ENCODE results near the gene SPRR1B.
"Not testable (repeated sequence)": the region's sequence is repeated elsewhere in the genome, so short reads cannot be mapped to it uniquely, and the experiment has no call there.

Gene SPRR1B

DNA sequence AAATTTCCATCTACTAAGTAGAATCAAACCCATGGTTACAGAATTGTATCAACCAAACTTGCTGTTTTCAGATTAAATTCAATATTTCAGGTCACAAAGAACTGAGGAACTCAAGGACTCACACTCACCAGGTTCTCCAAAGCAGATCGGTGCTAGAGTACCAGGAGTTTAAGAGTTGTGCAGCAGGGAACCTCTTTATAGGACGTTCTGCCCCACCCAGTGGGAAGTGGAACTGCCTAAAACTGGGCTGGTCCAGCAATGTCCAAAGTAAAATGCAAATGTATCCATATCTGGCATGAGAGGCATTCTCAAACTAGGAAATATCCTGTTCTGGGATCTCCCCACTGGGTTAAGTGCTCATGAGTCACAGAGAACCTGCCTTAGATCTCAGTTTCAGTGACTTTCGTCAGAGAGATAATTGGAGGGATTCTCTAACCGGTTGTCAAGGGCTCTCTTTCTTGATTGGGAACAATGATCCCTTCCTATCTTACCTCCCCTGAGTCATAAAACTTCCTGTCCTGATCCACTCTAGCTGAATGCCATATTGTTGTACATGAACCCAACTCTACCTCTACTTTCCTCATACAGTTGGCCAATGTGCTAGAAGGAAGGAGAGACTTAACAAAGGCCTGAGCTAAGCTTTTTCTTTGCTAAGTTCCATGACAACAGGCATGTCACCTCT, 10.1 kb downstream of the SPRR1B start, which contains the start of gene SPRR2D:
Gene SPRR2D (minus strand): TSS at position 171 of the 682 bp plus-strand sequence. CDS start 774 bp downstream, outside the sequence.
- no peak for DNase-seq

DNA sequence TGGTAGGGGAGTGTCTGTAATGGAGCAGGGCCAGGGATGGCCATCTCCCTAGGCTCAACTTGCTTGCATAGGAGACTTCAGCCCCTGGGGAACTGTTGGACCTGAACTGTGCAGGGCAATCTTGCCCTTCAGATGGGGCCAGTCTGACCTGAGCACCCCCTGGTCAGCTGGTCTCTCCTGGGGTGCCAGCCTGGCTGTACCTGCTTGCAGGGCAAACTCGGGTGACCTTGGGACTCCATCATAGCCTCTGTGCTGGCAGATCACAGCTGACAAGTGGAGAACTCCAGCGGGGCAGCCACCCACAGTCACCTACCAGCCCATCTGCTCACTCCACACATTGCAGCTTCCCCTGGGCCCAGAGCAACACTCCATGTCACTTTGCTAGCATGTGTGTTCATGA, 18.2 kb downstream of the SPRR1B start:
- DNase-seq: no peak

DNA sequence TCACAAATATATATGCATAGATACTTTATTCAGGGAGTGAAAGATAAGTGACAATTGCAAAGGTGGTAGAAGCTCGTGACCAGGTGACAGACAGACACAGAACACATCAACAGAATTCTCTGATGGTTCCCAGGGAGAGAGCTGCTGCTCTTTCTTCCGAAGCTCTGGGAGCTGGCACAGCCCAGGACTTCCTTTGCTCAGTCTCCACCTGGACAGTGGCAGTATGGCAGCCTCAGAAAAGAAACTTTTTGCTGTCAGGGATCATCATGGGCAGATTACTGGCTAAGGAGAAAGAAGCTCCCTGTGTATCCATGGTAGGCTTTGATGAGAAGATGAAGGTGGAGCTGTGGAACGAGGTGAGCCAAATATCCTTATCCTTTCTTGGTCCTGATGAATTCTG, 25.1 kb downstream of the SPRR1B start:
- not testable (repeated sequence) for DNase-seq

DNA sequence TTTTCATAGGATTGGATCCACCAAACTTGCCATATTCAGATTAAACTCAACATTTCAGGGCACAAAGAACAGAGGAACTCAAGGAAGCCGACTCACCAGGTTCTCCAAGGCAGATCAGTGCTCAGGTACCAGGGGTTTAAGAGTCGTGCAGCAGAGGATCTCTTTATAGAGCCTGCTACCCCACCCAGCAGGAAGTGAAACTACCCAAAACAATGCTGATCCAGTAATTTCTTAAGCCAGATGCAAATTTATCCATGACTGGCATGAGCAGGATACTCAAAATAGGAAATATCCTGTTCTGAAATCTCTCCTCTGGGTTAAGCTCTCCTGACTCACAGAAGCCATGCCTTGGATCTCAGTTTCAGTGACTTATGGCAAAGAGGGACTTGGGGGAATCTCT, 26.4 kb downstream of the SPRR1B start, which contains the start of gene SPRR2A:
Gene SPRR2A (minus strand): TSS at position 138 of the 400 bp plus-strand sequence. CDS start 777 bp downstream, outside the sequence.
- DNase-seq: no peak

DNA sequence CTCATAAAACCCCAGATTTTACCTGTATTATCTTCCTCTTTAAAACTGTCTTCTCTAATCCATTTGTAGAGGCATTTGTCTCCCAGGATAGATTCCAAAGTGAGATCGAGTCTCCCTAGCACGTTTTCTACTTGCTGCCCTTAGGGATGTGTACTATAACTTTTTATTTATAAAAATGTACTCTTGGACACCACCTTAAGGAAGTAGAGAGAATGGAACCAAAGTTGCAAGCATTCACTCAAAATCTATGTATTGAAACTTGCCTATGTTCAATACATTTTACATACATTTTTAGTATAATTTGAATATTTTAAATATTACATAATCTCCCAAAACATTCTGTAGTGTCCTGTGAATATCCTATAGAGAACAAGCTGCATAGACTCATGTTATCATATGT, 27.2 kb downstream of the SPRR1B start:
- DNase-seq: no peak

DNA sequence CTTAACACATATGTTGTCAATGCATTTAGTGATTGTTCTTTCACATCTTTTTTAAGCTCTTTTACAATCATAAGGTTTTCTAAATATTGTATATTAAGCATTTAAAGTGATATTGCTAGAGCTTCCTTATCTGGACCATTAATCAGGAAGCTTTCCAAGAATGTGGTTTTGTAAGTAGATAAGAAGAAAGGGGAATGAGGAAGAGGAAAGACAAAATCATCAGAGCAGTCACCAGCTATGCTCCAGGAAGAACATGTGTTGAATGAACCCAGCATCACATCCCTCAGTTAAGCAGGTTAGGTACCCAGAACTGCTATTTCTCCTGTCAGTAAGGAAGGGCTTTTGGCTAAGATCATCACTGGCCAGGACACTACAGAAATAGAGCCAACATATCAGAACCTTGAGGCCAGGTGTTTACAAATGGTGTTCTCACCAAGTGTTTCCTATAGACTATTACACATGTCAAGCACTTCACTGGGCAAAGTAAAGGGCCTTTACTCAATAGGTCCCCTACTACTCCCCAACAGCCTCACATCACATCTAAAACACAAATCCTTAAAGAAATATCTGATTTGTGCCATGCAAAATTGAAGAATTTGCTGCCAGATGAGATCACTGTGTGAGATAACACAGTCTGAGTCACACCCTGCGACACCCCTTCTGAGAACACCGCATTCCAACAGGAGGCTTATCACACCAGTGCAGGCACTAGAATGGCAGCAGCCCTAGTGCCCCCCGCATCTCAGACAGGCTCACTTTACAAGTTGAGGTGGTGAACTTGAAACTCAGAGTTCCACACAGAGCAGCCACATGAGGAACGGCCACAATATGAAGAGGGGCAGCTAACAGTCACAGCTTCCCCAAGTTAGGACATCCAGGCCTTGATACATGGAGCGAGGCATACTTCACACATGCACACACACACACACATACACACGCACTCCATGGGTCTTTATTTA, 28.1 kb downstream of the SPRR1B start:
- no peak for DNase-seq

DNA sequence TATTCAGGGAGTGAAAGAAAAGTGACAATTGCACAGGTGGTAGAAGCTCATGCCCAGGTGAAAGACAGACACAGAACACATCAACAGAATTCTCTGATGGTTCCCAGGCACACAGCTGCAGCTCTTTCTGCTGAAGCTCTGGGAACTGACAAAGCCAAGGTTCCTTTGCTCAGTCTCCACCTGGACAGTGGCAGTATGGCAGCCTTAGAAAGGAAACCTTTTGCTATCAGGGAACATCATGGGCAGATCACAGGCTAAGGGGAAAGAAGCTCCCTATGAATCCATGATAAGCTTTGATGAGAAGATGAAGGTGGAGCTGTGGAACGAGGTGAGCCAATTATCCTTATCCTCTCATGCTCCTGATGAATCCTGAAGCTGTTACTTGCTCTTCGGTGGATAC, 39.2 kb downstream of the SPRR1B start:
- no peak for DNase-seq

DNA sequence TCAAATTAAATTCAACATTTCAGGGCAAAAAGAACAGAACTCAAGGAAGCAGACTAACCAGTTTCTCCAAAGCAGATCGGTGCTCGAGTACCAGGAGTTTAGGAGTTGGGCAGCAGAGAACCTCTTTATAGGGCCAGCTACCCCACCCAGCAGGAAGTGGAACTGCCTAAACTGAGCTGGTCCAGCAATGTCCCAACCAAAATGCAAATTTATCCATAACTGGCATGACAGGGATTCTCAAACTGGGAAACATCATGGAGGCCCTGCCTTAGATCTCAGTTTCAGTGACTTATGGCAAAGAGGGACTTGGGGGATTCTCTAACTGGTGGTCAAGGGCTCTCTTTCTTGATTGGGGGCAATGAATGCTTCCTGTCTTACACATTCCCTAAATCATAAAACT, 40.5 kb downstream of the SPRR1B start, which contains the start of gene SPRR2B:
Gene SPRR2B (minus strand): TSS at position 101 of the 400 bp plus-strand sequence. CDS start 772 bp downstream, outside the sequence.
- DNase-seq: no peak

DNA sequence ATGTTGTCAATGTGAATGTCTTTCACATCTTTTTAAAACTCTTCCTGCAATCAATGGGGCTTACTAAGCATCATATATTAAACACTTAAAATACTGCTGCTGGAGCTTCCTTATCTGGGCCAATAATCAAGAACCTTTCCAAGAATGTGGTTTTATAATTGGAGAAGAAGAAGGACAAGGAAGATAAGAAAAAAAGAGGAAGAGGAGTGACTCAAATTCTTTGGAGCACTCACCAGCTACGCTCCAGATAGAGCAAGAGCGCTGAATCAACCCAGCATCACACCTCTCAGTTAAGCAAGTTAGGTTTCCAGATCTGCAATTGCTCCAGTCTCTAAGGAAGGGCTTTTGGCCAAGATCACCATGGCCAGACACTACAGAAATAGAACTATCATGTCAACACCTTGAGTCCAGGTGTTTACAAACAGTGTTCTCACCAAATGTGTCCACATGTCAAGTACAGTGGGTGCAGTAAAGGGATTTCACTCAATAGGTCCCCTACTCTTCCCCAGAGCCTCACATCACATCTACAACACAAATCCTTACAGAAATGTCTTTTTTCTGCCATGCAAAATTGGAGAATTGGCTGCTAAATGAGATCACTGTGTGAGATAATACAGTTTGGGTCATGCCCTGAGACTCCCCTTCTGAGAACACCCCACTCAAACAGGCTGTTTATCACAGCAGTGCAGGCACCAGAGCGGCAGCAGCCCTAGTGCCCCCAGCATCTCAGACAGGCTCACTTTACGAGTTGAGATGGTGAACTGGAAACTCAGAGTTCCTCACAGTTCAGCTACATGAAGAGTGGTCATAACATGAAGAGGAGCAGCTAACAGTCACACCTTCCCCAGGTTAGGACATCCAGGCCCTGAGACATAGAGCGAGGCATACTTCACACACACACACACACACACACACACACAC, 42.1 kb downstream of the SPRR1B start:
- DNase-seq: no peak

DNA sequence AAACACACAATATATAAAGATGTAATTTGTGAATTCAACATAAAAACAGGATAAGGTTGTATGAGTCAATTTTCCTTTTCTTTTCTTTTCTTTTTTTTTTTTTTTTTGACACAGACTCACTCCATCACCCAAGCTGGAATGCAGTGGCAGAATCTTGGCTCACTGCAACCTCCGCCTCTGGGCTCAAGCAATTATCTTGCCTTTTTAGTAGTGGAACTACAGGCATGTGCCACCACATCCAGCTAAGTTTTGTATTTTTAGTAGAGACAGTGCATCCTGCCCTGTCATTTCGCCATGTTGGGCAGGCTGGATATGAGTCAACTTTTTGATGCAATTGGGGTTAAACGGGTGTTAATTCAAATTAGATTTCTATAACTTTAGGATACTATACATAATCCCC, 50.7 kb downstream of the SPRR1B start:
- DNase-seq: no peak

Measured in activated CD4-positive, alpha-beta T cell treated with anti-CD3 and anti-CD28 coated beads, Interleukin-2, amount 50 U/mL, for 4 hours (primary cell).